ENCODE measurements around the gene FXR2.

FXR2 gene

DNA sequence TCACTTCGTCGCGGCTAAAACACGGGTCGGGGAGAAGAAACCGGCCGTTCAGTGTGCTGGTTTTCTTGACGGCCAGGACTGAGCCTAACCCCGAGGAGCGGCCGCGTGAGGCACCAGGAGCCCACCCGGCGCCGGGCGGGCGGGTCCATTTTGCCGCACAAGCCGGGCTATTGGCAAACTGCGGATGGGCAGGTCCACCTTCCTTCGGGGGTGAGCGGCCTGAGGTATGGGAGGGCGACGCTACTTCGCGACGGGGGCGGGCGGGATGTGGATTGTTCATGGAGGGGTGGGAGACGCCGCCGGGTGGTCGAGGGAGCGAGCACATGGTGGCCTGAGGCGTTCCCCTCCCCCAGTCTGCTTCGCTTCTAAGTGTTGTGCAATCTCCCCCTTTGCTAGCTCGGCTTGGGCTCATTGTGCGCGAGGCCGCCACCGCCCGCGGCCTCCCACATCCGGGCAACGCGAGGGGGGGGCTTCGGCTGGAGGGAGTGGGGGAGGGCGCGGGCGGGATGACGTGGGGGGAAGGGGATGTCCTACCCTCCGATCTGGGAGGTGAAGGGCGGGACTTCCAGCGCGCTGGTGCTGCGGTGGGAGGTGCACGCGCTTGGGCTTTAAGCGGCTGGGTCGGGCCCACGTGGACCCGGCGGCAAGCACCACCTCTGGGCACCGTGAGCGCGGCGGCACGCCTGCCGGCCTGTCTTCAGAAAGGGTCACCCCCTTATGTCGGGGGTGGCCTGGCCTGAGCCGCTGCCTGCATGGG is 41.2 kb downstream of the FXR2 start:
- DNase-seq (ENCODE audit: extremely low read depth in 1 of 2, low read depth in 1 of 2), result peak; percentile 81 to 87

DNA sequence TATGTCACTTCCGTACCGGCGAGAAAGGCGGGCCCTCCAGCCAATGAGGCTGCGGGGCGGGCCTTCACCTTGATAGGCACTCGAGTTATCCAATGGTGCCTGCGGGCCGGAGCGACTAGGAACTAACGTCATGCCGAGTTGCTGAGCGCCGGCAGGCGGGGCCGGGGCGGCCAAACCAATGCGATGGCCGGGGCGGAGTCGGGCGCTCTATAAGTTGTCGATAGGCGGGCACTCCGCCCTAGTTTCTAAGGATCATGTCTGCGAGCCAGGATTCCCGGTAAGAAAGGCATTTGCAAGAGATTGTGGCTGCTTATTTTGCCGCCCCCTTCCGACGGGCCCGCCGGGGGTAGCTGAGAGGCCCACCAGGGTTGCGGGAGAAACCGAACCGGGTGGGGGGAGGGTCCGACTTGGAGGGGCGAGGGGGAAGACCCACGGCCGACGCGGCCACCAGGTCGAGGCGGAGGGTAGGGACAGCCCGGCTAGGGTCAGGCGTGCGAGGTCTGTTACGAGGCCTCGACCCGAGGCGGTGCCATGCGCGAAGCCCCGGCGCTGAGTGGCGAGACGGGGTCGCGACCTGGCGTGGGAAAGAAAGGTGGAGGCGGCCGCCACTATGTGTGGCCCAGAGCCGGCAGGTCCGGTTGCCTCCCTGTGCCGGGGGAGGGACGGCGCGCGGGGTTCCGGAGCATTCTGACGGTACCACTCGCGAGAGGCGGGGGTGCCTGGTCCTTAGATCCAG is 41.9 kb downstream of the FXR2 start:
- peak; percentile 98 to 100 for DNase-seq (ENCODE audit: extremely low read depth in 1 of 2, low read depth in 1 of 2)

- DNase-seq (ENCODE audit: extremely low read depth in 1 of 2, low read depth in 1 of 2), result no peak
These were observed 42.4 kb downstream of the FXR2 start for GRCh38 chr17:7572338-7572587.

DNA sequence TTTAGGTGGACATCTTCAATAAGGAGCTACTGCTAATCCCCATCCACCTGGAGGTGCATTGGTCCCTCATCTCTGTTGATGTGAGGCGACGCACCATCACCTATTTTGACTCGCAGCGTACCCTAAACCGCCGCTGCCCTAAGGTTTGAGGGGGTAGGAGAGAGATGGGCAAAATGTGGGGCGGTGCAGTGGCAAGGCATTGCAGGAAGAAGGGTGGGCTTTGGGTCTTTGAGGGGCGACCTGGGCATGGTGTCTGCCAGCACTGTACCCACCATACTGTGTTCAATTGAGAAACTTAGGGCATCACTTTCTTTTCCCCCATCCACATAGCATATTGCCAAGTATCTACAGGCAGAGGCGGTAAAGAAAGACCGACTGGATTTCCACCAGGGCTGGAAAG is 44.3 kb downstream of the FXR2 start:
- no peak for DNase-seq (ENCODE audit: extremely low read depth in 1 of 2, low read depth in 1 of 2)

GRCh38 chr17:7569571-7569970 is 45.1 kb downstream of the FXR2 start:
- DNase-seq (ENCODE audit: extremely low read depth in 1 of 2, low read depth in 1 of 2), result no peak

DNA sequence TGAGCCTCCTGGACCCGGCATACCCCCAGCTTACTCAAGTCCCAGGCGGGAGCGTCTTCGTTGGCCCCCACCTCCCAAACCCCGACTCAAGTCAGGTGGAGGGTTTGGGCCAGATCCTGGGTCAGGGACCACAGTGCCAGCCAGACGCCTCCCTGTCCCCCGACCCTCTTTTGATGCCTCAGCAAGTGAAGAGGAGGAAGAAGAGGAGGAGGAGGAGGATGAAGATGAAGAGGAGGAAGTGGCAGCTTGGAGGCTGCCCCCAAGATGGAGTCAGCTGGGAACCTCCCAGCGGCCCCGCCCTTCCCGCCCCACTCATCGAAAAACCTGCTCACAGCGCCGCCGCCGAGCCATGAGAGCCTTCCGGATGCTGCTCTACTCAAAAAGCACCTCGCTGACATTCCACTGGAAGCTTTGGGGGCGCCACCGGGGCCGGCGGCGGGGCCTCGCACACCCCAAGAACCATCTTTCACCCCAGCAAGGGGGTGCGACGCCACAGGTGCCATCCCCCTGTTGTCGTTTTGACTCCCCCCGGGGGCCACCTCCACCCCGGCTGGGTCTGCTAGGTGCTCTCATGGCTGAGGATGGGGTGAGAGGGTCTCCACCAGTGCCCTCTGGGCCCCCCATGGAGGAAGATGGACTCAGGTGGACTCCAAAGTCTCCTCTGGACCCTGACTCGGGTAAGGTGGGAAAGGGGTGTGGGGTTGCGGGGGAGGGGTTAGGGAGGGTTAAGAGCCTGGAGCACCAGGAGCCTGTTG is 51.4 kb downstream of the FXR2 start:
- no peak for DNase-seq (ENCODE audit: extremely low read depth in 1 of 2, low read depth in 1 of 2)

- no peak for DNase-seq (ENCODE audit: extremely low read depth in 1 of 2, low read depth in 1 of 2)
These were observed 52.5 kb downstream of the FXR2 start for GRCh38 chr17:7562208-7562605.

- DNase-seq (ENCODE audit: extremely low read depth in 1 of 2, low read depth in 1 of 2), result peak; percentile 59 to 87
These were observed 53.0 kb downstream of the FXR2 start, which contains the start of gene SENP3 for GRCh38 chr17:7561589-7562207. Gene SENP3 (plus strand): TSS chr17:7561919. CDS start chr17:7563077, 1,158 bp downstream.

DNA sequence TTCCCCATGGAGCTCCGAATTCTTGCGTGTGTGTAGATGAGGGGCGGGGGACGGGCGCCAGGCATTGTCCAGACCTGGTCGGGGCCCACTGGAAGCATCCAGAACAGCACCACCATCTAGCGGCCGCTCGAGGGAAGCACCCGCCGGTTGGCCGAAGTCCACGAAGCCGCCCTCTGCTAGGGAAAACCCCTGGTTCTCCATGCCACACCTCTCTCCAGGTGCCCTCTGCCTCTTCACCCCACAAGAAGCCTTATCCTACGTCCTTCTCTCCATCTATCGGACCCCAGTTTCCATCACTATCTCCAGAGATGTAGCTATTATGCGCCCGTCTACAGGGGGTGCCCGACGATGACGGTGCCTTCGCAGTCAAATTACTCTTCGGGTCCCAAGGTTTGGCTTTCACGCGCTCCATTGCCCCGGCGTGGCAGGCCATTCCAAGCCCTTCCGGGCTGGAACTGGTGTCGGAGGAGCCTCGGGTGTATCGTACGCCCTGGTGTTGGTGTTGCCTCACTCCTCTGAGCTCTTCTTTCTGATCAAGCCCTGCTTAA is 53.6 kb downstream of the FXR2 start:
- peak; percentile 56 to 74 for DNase-seq (ENCODE audit: extremely low read depth in 1 of 2, low read depth in 1 of 2)

DNA sequence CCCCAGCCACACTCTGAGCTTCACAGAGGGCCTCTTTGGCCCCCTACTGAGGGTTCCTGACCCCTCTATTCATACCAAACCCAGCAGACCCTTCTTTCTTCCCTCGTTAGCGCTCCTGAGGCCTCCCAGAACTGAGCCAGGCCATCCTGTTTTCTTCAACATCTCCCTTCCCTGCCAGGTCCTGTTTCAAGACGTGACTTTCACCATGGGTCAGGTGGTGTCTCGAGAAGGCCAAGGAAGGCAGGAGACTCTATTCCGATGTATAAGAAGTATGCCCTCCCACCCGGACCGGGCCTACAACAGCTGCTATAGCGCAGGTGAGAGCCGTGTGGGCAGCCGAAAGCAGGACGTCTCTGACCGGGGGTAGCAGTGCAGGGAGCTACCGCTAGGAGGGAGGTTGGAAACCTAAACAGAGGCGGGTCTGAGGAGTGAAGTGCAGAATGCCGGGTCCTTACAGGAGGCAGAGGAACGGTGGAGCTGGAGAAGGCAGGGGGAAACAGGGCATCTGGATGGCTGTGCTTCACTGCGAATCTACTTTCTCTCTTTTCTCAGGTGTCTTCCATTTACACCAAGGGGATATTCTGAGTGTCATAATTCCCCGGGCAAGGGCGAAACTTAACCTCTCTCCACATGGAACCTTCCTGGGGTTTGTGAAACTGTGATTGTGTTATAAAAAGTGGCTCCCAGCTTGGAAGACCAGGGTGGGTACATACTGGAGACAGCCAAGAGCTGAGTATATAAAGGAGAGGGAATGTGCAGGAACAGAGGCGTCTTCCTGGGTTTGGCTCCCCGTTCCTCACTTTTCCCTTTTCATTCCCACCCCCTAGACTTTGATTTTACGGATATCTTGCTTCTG is 54.3 kb downstream of the FXR2 start:
- no peak for DNase-seq (ENCODE audit: extremely low read depth in 1 of 2, low read depth in 1 of 2)

DNA sequence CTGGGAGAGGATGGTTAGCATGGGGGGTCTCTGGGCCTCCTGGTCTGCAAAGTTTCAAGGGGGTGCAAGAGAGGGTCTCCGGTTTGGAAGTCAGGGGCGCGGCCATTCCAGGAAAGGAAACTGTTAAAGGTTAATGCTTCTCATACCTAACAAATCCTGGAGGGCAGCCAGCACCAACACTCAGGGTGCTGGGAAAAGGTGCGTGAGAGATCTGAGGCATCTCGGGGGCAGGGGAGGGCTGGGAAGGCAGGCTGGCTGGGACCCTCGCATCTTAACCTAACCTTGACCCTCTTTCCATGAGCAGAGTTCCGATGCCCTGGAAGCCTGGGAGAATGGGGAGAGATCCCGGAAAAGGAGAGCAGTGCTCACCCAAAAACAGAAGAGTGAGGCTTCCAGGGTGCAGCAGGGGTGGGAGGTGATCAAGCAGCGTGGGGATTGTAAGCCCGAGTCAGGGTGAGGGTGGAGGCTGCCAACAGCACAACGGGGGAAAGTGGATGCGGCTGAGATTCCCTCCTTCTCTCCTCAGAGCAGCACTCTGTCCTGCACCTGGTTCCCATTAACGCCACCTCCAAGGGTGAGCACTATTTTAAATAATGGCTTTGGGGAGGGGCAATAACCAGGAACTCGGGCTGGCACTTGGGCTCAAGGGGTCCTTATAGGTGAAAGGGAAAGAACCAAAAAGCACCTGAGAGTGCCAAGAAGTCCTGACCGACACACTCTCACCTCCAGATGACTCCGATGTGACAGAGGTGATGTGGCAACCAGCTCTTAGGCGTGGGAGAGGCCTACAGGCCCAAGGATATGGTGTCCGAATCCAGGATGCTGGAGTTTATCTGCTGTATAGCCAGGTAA is 55.2 kb downstream of the FXR2 start:
- DNase-seq (ENCODE audit: extremely low read depth in 1 of 2, low read depth in 1 of 2), result no peak

DNA sequence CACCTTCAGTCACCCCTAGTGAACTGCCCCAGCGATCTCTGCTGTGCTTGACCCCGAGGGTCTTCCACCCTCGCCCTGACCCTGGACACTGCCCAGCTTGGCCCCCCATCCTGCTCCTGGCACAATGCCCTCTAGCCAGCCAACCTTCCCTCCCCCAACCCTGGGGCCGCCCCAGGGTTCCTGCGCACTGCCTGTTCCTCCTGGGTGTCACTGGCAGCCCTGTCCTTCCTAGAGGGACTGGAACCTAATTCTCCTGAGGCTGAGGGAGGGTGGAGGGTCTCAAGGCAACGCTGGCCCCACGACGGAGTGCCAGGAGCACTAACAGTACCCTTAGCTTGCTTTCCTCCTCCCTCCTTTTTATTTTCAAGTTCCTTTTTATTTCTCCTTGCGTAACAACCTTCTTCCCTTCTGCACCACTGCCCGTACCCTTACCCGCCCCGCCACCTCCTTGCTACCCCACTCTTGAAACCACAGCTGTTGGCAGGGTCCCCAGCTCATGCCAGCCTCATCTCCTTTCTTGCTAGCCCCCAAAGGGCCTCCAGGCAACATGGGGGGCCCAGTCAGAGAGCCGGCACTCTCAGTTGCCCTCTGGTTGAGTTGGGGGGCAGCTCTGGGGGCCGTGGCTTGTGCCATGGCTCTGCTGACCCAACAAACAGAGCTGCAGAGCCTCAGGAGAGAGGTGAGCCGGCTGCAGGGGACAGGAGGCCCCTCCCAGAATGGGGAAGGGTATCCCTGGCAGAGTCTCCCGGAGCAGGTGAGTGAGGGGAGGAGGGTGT is 56.0 kb downstream of the FXR2 start, which contains the start of gene TNFSF13:
TSS of gene TNFSF13 (plus strand) at position 207 of the 776 bp plus-strand sequence. CDS start at position 497, 290 bp downstream.
- no peak for DNase-seq (ENCODE audit: extremely low read depth in 1 of 2, low read depth in 1 of 2)

DNA sequence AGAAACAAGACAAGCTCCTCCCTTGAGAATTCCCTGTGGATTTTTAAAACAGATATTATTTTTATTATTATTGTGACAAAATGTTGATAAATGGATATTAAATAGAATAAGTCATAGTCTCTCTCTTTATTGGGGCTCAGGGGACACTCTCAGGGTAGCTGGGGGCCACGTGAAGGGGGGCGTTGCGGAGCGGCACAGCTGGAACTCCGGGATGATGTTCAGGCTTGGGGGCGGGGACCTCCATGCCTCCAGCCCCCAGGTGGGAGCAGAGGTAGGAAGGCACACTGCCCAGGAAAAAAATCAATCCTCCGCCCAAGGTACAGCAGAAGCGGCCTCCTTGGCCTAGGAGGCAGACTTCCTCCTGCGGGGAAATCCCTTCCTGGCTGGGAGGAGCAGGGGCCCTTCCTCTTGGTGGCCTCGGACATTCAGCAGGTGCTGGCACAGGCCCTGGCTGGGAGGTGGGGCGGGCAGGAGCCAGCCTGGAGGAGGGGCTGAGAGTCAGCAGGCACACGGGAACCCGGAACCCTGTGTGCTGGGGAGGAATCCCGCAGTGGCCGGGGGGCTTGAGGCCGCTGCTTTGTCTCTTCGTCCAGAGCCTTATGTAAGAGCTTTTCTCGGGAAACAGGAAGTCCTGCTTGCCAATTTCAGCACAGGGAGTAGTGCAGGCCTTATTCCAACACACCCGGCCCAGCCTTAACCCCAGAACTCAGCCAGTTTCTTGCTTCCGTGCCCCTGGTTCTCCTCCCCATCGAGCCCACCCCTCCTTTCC is 56.7 kb downstream of the FXR2 start:
- no peak for DNase-seq (ENCODE audit: extremely low read depth in 1 of 2, low read depth in 1 of 2)

DNA sequence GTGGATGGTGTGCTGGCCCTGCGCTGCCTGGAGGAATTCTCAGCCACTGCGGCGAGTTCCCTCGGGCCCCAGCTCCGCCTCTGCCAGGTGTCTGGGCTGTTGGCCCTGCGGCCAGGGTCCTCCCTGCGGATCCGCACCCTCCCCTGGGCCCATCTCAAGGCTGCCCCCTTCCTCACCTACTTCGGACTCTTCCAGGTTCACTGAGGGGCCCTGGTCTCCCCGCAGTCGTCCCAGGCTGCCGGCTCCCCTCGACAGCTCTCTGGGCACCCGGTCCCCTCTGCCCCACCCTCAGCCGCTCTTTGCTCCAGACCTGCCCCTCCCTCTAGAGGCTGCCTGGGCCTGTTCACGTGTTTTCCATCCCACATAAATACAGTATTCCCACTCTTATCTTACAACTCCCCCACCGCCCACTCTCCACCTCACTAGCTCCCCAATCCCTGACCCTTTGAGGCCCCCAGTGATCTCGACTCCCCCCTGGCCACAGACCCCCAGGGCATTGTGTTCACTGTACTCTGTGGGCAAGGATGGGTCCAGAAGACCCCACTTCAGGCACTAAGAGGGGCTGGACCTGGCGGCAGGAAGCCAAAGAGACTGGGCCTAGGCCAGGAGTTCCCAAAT is 57.4 kb downstream of the FXR2 start:
- no peak for DNase-seq (ENCODE audit: extremely low read depth in 1 of 2, low read depth in 1 of 2)

GRCh38 chr17:7556627-7557026 is 58.1 kb downstream of the FXR2 start:
- no peak for DNase-seq (ENCODE audit: extremely low read depth in 1 of 2, low read depth in 1 of 2)

- DNase-seq (ENCODE audit: extremely low read depth in 1 of 2, low read depth in 1 of 2), result no peak
These were observed 59.3 kb downstream of the FXR2 start for GRCh38 chr17:7555320-7555948.

GRCh38 chr17:7553356-7553755 is 61.3 kb downstream of the FXR2 start:
- no peak for DNase-seq (ENCODE audit: extremely low read depth in 1 of 2, low read depth in 1 of 2)
